Stomach (tissue), 9 donors: Measurements from ENCODE around the gene RCAN2. TPM values are rescaled to one million over a fixed set of nuclear protein-coding genes. Genes with fewer than 3 reads are reported as not detected.
"Not testable (repeated sequence)": the region's sequence is repeated elsewhere in the genome, so short reads cannot be mapped to it uniquely, and the experiment has no call there.

Experiments
- DNase-seq, 2 donors: peaks; one replicate each; pipeline versions ENCODE4 v3.0.0 to v3.0.0-alpha.2; 2013 to 2019
- H3K27ac ChIP-seq, 5 donors: fragments of 200-600 bp in 4 of 5; sonication (generic) in 4 of 5; one replicate each; pipeline ENCODE4 v1.5.1; 2013 to 2019; ENCODE audit warnings: mild to moderate bottlenecking in 1 of 5, moderate library complexity in 1 of 5
- H3K27me3 ChIP-seq, 3 donors: fragments of 200-600 bp; sonication (generic); one replicate each; pipeline ENCODE4 v1.5.1; 2017 to 2019; ENCODE audit warnings: mixed run types in 1 of 3
- H3K36me3 ChIP-seq, 4 donors: fragments of 200-600 bp; sonication (generic); 1 replicate in 3 of 4; 2 replicates in 1 of 4; pipeline ENCODE4 v1.5.1; 2016 to 2019
- H3K4me1 ChIP-seq, 4 donors: fragments of 200-600 bp; sonication (generic); one replicate each; pipeline ENCODE4 v1.5.1; 2016 to 2019
- H3K4me3 ChIP-seq, 4 donors: fragments of 200-600 bp; sonication (generic) in 3 of 4; one replicate each; pipeline ENCODE4 v1.5.1; 2016 to 2019; ENCODE audit warnings: mild to moderate bottlenecking in 1 of 4
- H3K9me3 ChIP-seq, 4 donors: fragments of 200-600 bp; sonication (generic); one replicate each; pipeline ENCODE4 v1.5.1; 2016 to 2019
- EP300 ChIP-seq: sonication (generic); formaldehyde crosslinking; IDR thresholded peaks from one replicate; pipeline ENCODE4 v1.6.1; 2017; ENCODE audit warnings: antibody characterized with exemption
- POLR2A ChIP-seq, 4 donors: fragments of 450-650 bp; IDR thresholded peaks; one replicate each; pipeline ENCODE4 v1.6.1; 2016; ENCODE audit warnings: antibody characterized with exemption in 4 of 4, control low read depth in 2 of 4, mild to moderate bottlenecking in 1 of 4, moderate library complexity in 1 of 4
- POLR2AphosphoS5 ChIP-seq, 3 donors: sonication (generic); formaldehyde crosslinking; IDR thresholded peaks; one replicate each; pipeline ENCODE4 v1.6.1; 2016; ENCODE audit warnings: antibody characterized with exemption in 3 of 3
- WGBS, 5 donors: extraction: QIAGEN DNeasy Blood & Tissue Kit in 3 of 5; methylation state at CpG; one replicate each; pipeline versions ENCODE4 v1.1.5 to v1.1.7; 2013 to 2018; 5-methylcytosine and 5-hydroxymethylcytosine counted together
- intact Hi-C: fragments of 100-400 bp; cut with DNase I; formaldehyde crosslinking; loops from one replicate; pipeline ENCODE4 v1.15.1; 2023; ENCODE audit warnings: low total_unique reads
- polyA plus RNA-seq, 3 donors: library from polyadenylated mRNA; stranded (reverse); fragments of 200-250 nt; gene quantifications; one replicate each; pipeline ENCODE4 v1.2.3, GENCODE V29; 2013
- total RNA-seq, 5 donors: library from RNA; depleted of rRNA; stranded (reverse); fragments of >200 nt; gene quantifications; one replicate each; pipeline versions ENCODE4 v1.1.0 to v1.2.3, GENCODE V29; 2014 to 2016
- TF ChIP-seq, protein P1 (sequence below), 7 experiments: fragments of 450-650 bp in 4 of 7; fragments of 200-600 bp in 3 of 7; sonication (generic) in 3 of 7; IDR thresholded peaks; one replicate each; pipeline ENCODE4 v1.5.1; 2016 to 2019; ENCODE audit warnings: antibody characterized with exemption in 7 of 7, control low read depth in 2 of 7, mild to moderate bottlenecking in 1 of 7
- donor health status: healthy with polysubstance abuse.
- donor health status: Bipolar disorder and iron deficiency.
- donor health status: healthy.

Gene RCAN2
- total and polyA plus RNA-seq, 8 donors = 7.2 to 69.2 (median 21.4) TPM

GRCh38 chr6:46411456-46412197 is 79.6 kb downstream of the RCAN2 start:
- DNase-seq = no peak
- 51 to 72% (median 62%) methylated on average over 3 of the region's 3 CpGs for WGBS, 5 donors
- intact Hi-C loops = no loop called here
- peaks cover 5 to 48% (median 20%) of the 10 kb centered on the region in 4 donors for H3K4me1 ChIP-seq
- no peak for TF ChIP-seq POLR2A (IDR thresholded peaks at IDR 0.05)
- TF ChIP-seq, protein P1, sequence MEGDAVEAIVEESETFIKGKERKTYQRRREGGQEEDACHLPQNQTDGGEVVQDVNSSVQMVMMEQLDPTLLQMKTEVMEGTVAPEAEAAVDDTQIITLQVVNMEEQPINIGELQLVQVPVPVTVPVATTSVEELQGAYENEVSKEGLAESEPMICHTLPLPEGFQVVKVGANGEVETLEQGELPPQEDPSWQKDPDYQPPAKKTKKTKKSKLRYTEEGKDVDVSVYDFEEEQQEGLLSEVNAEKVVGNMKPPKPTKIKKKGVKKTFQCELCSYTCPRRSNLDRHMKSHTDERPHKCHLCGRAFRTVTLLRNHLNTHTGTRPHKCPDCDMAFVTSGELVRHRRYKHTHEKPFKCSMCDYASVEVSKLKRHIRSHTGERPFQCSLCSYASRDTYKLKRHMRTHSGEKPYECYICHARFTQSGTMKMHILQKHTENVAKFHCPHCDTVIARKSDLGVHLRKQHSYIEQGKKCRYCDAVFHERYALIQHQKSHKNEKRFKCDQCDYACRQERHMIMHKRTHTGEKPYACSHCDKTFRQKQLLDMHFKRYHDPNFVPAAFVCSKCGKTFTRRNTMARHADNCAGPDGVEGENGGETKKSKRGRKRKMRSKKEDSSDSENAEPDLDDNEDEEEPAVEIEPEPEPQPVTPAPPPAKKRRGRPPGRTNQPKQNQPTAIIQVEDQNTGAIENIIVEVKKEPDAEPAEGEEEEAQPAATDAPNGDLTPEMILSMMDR (IDR thresholded peaks at IDR 0.05) = no peak
- TF ChIP-seq EP300 = no peak
- TF ChIP-seq POLR2AphosphoS5 (IDR thresholded peaks at IDR 0.05) = no peak
- no peaks in the 10 kb centered on the region for H3K9me3 ChIP-seq
- no peaks in the 10 kb centered on the region for H3K36me3 ChIP-seq
- no peaks in the 10 kb centered on the region for H3K27me3 ChIP-seq
- no peak overlapping the region for H3K27ac ChIP-seq
- no peak overlapping the region for H3K4me3 ChIP-seq

DNA sequence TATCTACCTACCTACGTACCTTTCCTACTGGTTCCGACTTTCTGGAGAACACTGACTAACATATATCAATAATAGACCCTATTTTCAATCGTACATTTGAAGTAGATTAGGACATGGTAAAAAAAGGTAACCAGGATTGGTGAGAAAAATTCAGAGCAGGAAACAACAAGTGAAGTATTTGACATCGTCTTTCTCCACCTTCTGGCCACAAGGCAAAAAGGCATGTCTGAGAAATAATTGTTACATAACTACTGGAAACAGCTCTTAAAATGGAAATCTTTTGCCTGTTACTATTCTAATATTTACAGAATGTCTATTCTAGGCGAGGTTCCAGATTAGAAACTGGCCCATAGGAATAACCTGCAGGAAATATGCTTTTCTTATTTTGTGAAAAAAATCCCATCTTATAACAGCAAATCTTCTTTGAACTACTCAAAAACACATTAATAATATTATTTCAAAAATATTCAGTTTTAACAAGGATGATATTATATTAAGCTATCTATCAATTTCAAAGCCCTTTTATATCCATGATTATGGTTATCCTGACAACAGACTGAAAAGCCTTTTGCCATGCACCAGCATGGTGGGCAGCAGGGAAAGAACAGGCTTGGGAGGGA is 80.8 kb downstream of the RCAN2 start:
- TF ChIP-seq POLR2A (IDR thresholded peaks at IDR 0.05) (no peak), EP300 (no peak), POLR2AphosphoS5 (IDR thresholded peaks at IDR 0.05) (no peak)
- TF ChIP-seq, protein P1 (IDR thresholded peaks at IDR 0.05) = peak in 5 of 7 experiments; percentile 63 to 89 (median 76)
- H3K9me3 ChIP-seq = no peaks in the 10 kb centered on the region
- no peak overlapping the region for H3K4me3 ChIP-seq
- peak overlapping the region in 1 of 5 donors; percentile 23 for H3K27ac ChIP-seq
- no peaks in the 10 kb centered on the region for H3K36me3 ChIP-seq
- peaks cover 5 to 53% (median 20%) of the 10 kb centered on the region in 4 donors for H3K4me1 ChIP-seq
- 15 to 27% (median 18%) methylated on average over 5 of the region's 5 CpGs for WGBS, 5 donors
- DNase-seq = peak in 1 of 2 donors; percentile 86
- intact Hi-C loops = no loop called here
- no peaks in the 10 kb centered on the region for H3K27me3 ChIP-seq

- Histone ChIP-seq H3K27ac (peak overlapping the region in 2 of 5 donors; percentile 43 to 74), H3K4me3 (no peak overlapping the region), H3K27me3 (no peaks in the 10 kb centered on the region), H3K9me3 (no peaks in the 10 kb centered on the region), H3K36me3 (no peaks in the 10 kb centered on the region), H3K4me1 (peaks cover 5 to 53% (median 20%) of the 10 kb centered on the region in 4 donors)
- no peak for TF ChIP-seq POLR2A (IDR thresholded peaks at IDR 0.05)
- TF ChIP-seq, protein P1 (IDR thresholded peaks at IDR 0.05) = no peak
- no peak for TF ChIP-seq EP300
- TF ChIP-seq POLR2AphosphoS5 (IDR thresholded peaks at IDR 0.05) = no peak
- intact Hi-C loops = loop anchor here (5.0 to 10.0 kb wide), 2 partner anchors 186 to 313 kb away; no protein-coding TSS in a partner anchor
- no peak for DNase-seq
- WGBS, 5 donors = 73 to 83% (median 79%) methylated on average over 13 of the region's 13 CpGs
Measured at GRCh38 chr6:46407776-46408530, 83.3 kb downstream of the RCAN2 start.

DNA sequence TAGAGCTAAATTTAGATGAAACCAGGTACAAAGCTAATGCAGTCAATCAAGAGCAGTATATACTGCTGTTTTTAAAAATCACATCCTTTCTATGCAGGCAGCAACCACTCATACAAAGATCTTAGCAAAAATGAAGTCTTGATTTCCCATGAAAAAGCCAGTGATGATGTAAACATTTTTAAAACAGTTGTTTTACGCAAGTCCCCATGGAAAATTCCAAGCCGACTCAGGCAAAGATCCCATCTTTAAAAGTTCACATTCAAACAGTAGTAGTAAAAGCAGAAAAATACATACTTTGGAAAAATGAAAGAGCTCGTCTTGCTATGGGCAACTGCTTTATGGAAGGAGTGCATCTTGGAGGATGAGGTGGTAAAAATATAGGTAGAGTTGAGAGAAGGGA is 84.0 kb downstream of the RCAN2 start:
- WGBS, 5 donors = 63 to 82% (median 78%) methylated on average over 3 of the region's 3 CpGs
- intact Hi-C loops = loop anchor here (5.0 to 10.0 kb wide), 2 partner anchors 185 to 312 kb away; no protein-coding TSS in a partner anchor
- H3K27ac ChIP-seq = peak overlapping the region in 4 of 5 donors; percentile 26 to 74 (median 36)

DNA sequence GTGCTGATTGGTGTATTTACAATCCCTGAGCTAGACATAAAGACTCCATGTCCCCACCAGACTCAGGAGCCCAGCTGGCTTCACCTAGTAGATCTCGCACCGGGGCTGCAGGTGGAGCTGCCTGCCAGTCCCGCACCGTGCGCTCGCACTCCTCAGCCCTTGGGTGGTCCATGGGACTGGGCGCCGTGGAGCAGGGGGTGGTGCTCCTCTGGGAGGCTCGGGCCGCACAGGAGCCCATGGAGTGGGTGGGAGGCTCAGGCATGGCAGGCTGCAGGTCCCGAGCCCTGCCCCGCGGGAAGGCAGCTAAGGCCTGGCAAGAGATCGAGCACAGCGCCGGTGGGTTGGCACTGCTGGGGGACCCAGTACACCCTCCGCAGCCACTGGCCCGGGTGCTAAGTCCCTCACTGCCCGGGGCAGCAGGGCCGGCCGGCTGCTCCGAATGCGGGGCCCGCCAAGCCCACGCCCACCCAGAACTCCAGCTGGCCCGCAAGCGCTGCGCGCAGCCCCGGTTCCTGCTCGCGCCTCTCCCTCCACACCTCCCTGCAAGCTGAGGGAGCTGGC is 85.5 kb downstream of the RCAN2 start:
- H3K4me1 ChIP-seq = peaks cover 2 to 46% (median 17%) of the 10 kb centered on the region in 4 donors
- not testable (repeated sequence) for H3K36me3 ChIP-seq, H3K27ac ChIP-seq, DNase-seq, H3K4me3 ChIP-seq, H3K27me3 ChIP-seq, H3K9me3 ChIP-seq
- WGBS, 5 donors = 94 to 100% (median 98%) methylated on average over 8 to 29 of the region's 32 CpGs
- intact Hi-C loops = loop anchor here (5.0 to 10.0 kb wide), 2 partner anchors 183 to 311 kb away; no protein-coding TSS in a partner anchor

More for the DNA sequence above, 84.0 kb downstream of the RCAN2 start:
- Histone ChIP-seq H3K36me3 (no peaks in the 10 kb centered on the region), H3K4me1 (peaks cover 5 to 53% (median 20%) of the 10 kb centered on the region in 4 donors), H3K4me3 (no peak overlapping the region), H3K27me3 (no peaks in the 10 kb centered on the region), H3K9me3 (no peaks in the 10 kb centered on the region)
- peak in 1 of 2 donors; percentile 36 for DNase-seq
- TF ChIP-seq POLR2A (IDR thresholded peaks at IDR 0.05) (no peak), POLR2AphosphoS5 (IDR thresholded peaks at IDR 0.05) (no peak)
